GM12801 (cell line): ENCODE data around the gene CALU.

ENCODE experiments used
- TF ChIP-seq, protein P1 (sequence below): IDR thresholded peaks from one replicate; pipeline ENCODE4 v1.5.1; 2011; ENCODE audit warnings: control low read depth; ENCODE audit not compliant: insufficient read length; ENCODE audit errors: extremely low read depth

The CALU gene

GRCh38 chr7:128739048-128739962, at the start of gene CALU:
TSS of gene CALU (plus strand) at chr7:128739359. CDS start at chr7:128748584, 9,225 bp downstream.
- TF ChIP-seq, protein P1, sequence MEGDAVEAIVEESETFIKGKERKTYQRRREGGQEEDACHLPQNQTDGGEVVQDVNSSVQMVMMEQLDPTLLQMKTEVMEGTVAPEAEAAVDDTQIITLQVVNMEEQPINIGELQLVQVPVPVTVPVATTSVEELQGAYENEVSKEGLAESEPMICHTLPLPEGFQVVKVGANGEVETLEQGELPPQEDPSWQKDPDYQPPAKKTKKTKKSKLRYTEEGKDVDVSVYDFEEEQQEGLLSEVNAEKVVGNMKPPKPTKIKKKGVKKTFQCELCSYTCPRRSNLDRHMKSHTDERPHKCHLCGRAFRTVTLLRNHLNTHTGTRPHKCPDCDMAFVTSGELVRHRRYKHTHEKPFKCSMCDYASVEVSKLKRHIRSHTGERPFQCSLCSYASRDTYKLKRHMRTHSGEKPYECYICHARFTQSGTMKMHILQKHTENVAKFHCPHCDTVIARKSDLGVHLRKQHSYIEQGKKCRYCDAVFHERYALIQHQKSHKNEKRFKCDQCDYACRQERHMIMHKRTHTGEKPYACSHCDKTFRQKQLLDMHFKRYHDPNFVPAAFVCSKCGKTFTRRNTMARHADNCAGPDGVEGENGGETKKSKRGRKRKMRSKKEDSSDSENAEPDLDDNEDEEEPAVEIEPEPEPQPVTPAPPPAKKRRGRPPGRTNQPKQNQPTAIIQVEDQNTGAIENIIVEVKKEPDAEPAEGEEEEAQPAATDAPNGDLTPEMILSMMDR, result no peak

DNA sequence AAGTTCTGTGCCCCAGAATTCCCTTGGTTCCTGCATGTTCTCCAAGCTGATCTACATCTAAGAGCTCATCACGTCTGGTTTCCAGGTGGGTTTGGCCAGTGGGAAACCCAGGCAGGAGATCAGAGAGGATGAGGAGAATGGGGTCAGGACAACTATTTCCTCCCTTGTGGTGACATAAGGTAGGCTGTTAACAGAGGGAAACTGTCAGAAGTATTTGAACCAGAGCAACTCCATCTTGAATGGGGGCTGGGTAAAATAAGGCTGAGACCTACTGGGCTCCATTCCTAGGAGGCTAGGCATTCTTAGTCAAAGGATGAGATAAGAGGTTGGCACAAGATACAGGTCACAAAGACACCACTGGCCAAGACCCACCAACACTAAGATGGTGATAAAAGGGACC, 47.9 kb upstream of the CALU start:
- TF ChIP-seq, protein P1, result no peak

DNA sequence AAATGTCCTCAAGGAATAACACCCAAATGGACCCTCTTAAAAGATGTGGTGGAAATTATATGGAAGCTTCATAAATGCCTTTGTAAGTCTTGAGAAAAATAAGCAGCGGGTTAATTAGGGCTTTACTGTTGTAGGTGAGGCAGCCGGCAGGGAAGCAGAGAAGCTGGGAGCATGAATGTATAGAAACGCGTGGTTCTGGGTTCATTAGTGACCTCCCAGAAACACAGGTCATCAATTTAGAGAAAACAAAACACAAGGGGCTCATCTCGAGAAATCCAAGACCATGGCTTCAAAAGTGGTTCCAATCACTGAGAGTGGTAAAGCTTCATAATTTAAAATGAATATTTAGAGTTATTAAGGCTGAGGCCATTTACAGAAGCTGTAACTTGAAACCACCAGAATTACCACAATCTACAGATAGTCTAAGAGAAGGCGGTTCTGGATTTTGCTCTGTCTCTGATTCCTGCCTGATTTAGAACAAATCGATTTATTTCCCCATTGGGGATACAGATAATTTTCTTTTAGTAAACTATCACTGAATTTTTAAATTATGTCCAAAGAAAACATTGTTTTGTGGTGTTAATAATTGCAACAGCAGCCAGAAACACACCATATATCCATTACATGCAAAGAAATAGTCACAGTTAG, 46.4 kb upstream of the CALU start:
- TF ChIP-seq, protein P1, result no peak

DNA sequence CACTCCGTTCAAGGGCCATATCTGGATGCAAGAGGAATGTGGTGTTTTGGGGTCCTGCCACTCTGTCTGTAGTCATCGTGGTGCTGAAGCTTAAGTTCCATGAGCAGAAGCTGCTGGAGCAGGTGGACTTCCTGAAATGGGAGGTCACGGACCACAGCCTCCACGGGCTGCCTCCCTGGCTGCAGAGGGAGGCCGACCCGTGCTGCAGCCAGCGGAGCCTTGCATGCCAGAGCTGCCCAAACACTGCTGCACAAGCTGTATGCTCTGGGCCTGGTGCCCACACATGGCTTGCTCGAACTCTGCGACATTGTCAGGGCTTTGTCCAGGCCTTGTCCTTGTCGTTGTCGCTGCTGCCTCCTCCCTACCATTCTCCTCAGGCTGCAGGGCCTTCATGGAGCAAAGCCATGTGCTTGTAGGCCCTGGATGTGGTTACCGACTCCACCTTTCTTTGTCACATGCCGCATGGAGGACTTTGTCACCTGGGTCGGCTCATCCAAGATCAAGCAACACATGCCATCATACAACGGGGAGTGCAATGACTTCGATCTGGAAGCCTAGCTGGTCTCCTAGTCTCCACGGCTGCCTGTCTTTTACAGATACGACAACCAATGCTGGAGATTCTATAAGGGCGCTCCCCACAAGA, 45.7 kb upstream of the CALU start:
- TF ChIP-seq, protein P1, result no peak

GRCh38 chr7:128694738-128695137, 44.4 kb upstream of the CALU start:
- TF ChIP-seq, protein P1, result no peak

GRCh38 chr7:128697302-128697905, 41.8 kb upstream of the CALU start:
- TF ChIP-seq, protein P1, result no peak

- TF ChIP-seq, protein P1, result no peak
Observed at GRCh38 chr7:128699196-128699712, 39.9 kb upstream of the CALU start.
